GM15510 (cell line): ENCODE results near the gene IGFBP2.

Source experiments
- POLR2A ChIP-seq: IDR thresholded peaks from 3 replicates; pipeline ENCODE4 v1.6.1; 2011; ENCODE audit warnings: borderline replicate concordance; ENCODE audit not compliant: insufficient read length; ENCODE audit errors: extremely low read depth

The IGFBP2 gene

GRCh38 chr2:216678813-216679657 is 45.8 kb downstream of the IGFBP2 start:
- no peak for TF ChIP-seq POLR2A

- TF ChIP-seq POLR2A = no peak
Measured at GRCh38 chr2:216679658-216680024, 46.4 kb downstream of the IGFBP2 start.

GRCh38 chr2:216680951-216681629 is 47.9 kb downstream of the IGFBP2 start:
- TF ChIP-seq POLR2A = no peak

- TF ChIP-seq POLR2A = no peak
Measured at GRCh38 chr2:216681683-216682082, 48.5 kb downstream of the IGFBP2 start.

DNA sequence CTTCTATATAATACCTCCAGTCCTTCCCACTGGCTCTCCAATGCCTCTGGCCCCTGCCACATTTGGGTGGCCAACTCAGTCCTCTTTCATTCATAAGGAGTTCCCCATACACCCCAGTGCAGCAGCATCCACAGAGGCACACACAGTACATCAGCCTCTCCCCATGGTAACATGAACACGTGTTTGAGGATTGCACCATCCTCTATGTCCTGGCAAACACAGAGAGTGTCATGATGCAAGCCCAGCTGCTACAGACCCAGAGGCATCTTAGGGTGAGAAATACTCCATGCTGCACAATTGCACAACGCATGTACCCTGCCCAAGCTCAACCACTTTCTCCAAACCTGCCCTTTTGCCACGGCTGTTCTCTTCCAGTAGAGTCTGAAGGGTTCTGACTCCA is 50.6 kb downstream of the IGFBP2 start:
- no peak for TF ChIP-seq POLR2A

GRCh38 chr2:216685327-216685875 is 52.2 kb downstream of the IGFBP2 start:
- TF ChIP-seq POLR2A = no peak

DNA sequence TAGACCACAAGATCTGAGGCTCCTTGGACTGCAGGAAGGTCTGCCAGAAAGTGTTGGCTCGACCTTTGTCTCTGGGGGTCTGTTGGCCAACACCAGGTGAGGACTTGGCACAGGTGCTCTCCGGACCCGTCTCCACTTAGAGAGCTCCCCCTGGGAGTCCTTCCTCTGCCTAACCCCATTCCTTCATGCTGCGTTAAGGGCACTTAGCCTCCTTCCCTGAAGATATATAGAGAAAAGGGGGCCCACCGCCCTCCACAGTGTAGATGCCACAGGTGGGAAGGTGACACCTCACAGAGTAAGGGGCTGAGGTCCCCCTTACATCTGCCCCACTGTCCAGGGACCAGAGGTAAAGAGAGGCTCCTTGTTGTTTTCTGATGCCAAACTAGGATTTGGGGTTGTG is 53.9 kb downstream of the IGFBP2 start:
- no peak for TF ChIP-seq POLR2A

- TF ChIP-seq POLR2A = no peak
Measured at GRCh38 chr2:216687646-216688045, 54.4 kb downstream of the IGFBP2 start.

- no peak for TF ChIP-seq POLR2A
Measured at GRCh38 chr2:216688731-216689340, 55.6 kb downstream of the IGFBP2 start.

DNA sequence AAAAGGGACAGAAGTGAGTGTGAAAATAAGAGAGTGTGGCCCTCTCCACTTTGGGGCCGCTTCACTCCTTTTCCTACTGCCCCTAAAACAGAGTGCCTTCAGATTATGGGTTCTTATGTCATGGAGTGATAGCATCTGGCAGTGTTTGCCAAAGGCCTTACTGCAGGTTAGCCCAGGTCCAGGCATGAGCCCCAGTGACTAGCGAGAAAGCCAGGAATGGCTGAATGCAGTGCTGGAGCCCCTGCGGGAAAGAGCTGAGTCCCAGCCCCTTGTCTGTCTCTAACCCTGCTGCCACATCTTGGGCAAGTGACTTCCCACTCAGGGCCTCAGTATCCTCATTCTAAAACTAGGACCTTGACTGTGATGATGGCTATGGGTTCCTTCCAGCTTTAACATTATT is 56.2 kb downstream of the IGFBP2 start:
- no peak for TF ChIP-seq POLR2A

GRCh38 chr2:216690456-216690852 is 57.2 kb downstream of the IGFBP2 start:
- no peak for TF ChIP-seq POLR2A

DNA sequence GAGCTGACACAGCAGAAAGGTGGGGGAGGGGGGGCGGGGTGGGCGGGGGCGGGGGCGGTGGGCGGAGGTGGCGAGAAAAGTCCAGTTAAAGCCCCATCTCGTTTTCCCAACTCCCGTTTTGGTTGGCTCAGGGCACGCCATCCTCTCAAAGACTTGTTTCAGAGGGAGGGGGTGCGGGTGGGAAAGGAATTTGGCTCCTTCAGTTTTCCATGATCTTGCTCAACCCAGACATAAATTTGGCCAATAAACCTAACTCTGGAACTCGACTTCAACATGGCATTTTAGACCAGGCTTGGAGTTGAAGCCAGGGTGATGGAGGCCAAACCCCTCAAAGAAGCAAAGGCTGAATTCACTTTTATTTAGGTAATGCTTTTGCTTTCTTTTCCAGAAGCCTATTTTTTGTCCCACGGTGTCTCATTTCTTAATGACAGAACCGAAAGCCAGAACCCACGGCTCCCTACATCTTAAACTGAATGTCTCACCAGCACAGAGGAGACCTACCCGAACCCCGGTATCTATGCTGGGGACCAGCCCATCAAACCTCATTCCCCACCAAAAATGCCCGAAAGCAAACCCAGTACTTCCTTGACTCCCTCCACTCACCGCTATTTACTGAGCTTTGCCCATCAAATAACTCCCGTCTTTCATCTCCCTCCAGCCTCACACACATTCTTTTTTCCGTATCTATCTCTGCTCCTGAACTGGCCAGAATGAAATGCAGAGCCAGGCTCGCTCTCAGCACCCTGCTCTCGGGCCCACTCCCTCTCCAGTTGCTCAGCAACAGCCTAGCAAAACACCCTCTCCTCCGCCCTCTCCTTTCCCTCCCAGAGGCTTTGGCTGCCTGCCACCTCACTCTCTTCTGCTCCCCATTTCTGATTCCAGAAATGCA is 57.9 kb downstream of the IGFBP2 start:
- TF ChIP-seq POLR2A = no peak

- TF ChIP-seq POLR2A = no peak
Measured at GRCh38 chr2:216692636-216693413, 59.6 kb downstream of the IGFBP2 start.
